HG03066 (cell line): Measurements from ENCODE around the gene AK1.

Experiments used
- ATAC-seq: cut with Tn5 transposase; IDR thresholded peaks from one replicate; pipeline ENCODE4 v1.9.1; 2021; ENCODE audit warnings: low read depth; ENCODE audit not compliant: unreplicated experiment

Gene AK1, protein sequence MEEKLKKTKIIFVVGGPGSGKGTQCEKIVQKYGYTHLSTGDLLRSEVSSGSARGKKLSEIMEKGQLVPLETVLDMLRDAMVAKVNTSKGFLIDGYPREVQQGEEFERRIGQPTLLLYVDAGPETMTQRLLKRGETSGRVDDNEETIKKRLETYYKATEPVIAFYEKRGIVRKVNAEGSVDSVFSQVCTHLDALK

DNA sequence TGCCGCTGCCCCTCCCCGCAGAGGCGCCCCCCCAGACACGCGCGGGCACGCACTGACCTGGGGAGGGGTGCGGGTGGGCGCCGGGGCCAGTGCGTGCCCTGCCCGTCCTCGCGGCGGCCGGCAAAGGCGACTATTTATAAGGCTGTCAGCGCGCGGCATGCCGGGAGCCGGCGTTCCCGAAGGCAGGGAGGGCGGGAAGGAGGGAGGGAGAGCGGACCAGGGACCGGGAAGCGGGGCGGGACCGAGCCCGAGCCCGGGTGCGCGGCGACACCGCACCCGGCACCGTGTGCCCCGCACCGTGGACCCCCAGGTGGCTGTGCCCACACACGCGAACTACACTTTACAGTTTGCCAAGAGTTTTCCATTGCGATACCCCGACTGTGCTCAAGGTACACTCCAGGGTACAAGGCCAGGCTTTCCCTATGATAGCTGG, at the start of gene AK1:
TSS of gene AK1 (minus strand) at position 110 of the 433 bp plus-strand sequence. CDS start 3,058 bp downstream, outside the sequence.
- no peak for ATAC-seq

DNA sequence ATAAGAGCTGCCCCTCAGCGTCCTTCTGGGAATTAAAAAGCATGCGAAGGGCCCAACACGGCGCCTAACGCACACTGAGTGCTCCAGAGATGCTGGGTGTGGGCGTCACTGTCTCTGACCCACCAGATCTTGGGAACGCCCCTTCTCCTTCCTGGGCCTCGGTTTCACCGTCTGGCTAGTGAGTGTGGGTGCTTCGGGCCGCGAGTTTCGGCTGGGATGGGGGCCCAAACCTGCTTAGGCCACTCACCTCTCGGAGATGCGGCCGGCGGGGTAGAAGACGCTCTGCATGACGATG, 49.4 kb upstream of the AK1 start:
- ATAC-seq, result no peak

DNA sequence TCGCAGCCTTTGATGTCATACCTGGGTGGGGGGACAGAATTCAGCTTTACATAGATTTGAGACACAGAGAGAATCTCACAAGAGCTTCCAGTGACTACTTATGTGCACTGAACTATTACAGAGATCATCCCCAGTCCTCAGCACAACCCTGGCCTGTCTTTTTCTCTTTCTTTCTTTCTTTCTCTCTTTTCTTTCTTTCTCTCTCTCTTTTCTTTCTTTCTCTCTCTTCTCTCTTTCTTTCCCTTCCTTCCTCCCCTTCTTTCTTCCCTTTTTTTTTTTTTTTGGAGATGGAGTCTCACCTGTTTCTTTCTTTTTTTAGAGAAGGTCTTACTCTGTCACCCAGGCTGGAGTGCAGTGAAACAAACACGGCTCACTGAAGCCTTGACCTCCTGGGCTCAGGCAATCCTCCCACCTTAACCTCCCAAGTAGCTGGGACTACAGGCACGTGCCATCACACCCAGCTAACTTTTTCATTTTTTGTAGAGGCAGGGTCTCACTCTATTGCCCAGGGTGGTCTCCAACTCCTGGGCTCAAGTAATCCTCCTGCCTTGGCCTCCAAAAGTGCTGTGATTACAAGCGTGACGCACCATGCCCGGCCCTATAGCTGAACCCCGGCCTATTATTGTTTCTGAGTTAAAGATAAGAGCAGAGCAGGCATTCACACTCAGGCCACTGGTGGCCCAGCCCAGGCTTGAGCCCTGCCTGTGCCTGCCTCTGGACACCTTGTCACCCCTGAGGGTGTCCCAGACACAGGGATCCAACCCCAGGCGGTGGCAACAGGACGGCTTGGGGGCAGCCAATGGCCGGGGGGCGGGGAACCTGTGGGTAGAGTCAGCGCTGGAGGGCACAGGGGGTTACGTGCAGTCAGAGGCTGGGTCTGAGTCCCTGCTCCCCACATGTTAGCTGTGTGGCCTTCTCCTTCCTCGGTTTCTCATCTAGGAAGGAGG, 48.8 kb upstream of the AK1 start:
- no peak for ATAC-seq

DNA sequence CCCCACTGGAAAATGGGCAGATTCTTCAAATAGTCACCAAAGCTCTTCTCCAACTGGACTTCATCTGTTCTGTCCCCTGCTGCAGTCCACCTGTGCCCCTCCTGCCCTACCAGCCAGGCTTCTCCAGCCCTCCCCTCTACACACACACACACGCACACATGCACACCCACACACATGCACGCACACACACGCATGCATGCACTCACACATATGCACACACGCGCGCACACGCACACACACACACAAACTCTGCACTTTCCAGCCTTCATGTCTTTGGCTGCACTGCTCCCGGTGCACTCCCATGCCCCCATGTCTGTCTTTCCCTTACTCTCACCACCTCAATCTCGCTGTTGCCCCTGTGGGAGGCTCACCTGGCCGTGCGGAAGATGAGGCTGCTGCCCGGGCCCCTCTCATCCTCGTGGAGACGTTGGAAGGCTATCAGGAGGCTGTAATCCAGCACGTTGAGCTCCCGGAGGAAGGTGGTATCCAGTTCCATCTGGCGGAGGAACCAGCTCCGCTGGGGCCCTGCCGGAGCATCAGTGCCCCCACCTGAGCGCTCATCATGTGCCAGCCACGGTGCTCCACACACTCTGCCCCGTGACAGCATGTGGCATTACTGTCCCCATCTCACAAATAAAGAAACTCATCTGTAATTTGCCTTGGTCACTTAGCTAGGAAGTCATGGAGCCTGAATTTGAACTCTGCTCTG, 47.4 kb upstream of the AK1 start:
- ATAC-seq, result no peak

DNA sequence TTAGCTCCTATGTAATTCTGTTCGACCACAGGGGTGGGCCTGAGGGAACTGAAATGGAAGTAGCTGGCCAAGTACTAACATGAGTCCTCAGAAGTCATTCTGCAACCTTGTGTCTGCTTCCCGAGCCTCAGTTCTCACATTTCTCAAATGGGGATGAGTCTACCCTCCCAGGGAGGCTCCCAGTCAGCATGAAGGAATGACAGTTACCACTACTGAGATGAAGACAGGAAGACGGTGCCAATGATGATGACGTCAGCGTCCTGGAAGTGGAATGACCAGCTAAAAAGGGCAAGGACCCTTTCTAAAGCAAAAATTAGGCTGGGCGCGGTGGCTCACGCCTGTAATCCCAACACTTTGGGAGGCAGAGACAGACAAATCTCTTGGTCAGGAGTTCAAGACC, 46.3 kb upstream of the AK1 start:
- no peak for ATAC-seq

DNA sequence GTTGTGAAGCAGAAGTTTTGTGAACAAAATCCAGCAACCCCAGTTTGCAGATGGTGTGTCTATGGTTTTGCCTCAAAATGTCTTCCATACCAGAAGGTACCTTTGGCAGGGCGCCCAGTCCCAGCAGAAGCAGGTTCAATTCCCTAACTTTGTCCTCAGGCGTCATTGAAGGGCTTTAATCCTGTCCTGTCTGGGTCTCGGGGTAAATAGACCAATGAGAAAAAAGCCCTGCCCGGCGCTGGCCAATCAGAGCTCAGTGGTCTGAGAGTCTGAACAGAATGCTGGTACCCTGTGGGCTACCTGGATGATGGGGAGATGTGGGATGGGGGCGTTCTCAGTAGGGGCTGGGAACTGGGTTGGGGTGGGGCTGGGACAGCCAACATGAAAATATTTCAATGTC, 45.6 kb upstream of the AK1 start:
- ATAC-seq, result no peak

DNA sequence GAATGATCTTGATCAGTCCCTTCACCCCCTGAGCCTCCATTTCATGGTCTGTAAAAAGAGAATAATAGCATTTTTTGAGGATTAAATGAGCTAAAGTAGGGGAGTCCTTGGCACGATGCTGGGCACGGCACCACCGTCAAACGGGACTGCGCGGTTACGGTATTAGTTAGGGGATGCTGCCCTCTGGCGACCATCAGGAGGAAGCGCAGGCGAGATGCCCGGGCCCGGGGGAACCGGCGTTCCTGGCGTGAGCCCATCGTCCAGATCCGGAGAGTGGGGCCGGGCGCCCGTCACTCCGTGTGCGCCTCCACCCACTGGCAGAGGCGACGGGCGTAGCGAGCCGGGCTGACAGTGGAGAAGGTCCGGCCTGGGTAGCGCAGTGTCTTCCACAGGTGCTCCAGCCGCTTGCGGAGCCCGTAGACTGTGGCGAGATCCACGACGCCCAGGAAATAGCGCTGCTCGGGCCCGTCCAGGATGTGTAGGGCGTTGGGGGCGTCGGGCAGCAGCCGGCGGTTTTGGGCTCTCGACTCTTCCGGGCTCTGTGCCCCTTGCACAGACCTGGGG, 44.2 kb upstream of the AK1 start:
- no peak for ATAC-seq

DNA sequence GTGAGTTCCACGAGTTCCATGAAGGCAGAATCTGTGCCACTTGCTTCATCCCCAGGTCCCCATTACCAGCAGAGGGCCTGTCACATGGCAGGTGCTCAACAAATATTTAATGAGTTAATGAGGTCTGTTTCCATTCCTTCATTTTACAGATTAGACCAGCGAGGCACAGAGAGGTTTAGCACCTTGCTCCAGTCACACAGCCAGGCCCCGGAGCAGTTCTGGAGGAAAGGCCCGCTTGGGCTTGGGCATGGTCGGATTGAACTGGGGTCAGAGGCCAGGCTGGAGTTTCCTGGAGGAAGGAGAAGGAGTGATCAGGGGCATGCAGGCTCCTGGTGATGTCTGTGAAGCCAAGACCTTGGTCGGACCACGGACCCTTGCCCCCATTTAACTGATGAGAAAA, 43.3 kb upstream of the AK1 start:
- ATAC-seq, result no peak

DNA sequence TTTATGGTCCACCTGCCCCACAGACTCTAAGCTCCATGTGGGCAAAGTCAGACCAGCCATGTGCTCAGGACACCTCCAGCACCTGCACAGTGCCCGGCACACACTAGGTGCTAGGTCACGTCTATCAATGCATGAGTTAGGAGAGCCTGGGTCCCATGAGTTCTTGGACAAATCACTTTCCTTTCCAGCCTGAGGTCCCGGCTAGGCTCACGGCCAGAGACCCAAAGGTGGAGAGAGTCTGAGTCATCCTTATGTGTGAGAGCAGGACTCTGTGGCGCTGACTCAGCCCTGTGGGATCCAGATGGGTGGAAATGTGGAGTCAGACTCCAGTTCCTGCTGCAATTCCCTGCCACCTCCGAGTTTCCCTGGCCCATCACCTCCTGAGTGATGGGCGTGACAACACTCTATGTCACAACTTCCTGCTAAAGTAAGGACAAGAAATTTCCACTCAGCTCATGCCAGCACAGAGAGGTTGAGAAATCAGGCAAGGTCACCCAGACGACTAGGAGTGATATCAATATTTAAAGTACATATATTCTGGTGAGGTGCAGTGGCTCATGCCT, 41.9 kb upstream of the AK1 start:
- ATAC-seq, result no peak

DNA sequence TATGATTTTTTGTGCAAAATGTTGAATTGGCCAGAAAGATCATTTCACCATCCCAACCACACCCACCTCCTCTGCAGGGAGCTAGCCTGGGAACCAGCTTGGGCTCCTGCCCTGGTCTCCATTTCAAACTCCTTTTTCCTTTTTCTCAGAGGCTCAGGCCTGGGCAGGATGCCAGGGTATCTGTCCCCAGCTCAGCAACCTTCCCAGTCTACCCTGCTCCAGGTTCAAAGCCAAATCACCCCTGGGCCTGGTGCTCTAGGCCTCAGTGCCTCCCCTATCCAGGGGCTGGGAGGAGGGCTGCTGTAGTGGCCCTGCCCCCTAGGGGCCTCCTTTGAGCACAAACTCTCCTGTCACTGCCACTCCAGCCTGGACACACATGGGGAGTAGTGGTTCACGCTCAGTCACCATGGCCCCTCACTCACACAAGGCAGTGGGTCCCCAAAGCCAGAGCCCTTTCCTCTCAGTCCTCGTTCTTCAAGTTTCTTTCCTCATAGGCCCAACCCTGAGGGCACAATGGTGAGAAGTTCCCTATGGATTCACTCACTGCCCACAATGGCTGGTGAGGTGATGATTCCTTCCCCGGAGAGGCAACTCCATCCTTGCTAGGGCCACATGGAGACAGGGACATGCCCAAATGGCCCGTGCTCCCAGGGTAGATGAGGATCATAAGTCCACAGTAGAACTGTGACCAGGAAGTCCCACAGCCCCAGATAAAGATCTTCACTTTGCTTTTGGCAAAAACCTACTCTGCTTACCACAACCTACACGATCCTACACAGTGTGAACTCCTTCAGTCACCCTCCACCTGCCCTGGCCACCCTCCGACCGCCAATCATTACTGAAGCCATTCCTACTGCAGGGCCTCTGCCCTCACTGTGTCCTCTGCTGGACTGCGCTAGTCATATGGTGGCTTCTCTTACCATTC, 41.0 kb upstream of the AK1 start:
- ATAC-seq, result no peak

DNA sequence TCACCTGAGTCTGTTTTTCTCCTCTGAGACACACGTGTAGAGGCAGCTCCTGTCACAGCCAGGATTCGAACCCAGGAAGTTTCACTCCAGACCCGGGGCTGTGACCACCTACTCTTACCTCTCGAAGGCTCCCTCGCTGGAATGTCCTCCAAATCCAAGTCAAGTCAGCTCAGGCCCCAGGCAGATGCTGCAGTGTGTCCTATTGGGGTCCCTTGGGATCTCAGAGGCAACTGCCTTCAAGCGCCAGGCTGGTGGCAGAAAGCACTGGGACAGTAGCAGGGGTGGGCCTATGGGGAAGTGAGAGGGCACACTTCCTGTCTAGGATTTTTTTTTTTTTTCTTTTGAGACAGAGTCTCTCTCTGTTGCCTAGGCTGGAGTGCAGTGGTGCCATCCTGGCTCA, 40.1 kb upstream of the AK1 start:
- no peak for ATAC-seq

DNA sequence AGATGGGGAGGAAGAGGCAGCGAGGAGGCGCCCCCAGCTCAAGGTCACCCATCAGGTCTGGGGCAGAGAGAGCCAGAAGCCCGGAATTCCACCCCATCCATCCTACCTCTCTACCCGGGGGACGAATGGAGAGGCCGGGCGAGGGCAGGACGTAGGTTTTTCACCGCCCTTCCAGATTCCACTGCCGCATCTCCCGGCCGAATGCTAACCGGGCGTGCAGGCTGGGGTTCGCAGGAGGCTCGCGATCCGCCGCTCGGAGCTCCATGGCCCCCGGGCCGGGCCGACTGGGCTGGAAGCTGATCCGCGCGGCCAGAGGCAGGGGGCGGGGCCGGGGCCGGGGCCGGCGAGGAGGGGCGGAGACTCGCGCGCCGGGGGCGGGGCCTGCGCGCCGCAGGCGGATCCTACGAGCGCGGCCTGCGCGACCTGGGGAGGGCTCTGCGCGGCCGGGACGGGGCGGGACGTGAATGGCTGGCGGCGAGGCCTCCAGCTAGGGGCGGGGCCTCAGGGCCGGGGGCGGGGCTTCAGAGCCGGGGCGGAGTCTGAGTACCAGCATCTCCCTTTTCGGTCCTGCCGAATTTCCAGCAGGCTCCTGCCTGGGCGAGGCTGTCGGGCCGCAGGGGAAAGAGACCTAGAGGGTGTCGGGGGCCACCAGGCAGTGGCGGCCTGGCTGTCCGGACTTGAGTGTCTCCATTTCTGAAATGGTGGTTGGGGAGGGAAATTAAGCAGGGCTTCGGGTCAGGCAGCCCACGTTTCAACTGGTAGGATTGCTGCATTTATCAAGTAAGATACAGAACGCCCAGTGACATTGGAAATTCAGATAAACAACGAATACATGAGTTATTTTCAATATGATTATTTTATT, 39.5 kb upstream of the AK1 start, which contains the start of gene ST6GALNAC4:
TSS of gene ST6GALNAC4 (minus strand) at position 322 of the 862 bp plus-strand sequence. CDS start 622 bp downstream, outside the sequence.
- peak; percentile 81 for ATAC-seq

DNA sequence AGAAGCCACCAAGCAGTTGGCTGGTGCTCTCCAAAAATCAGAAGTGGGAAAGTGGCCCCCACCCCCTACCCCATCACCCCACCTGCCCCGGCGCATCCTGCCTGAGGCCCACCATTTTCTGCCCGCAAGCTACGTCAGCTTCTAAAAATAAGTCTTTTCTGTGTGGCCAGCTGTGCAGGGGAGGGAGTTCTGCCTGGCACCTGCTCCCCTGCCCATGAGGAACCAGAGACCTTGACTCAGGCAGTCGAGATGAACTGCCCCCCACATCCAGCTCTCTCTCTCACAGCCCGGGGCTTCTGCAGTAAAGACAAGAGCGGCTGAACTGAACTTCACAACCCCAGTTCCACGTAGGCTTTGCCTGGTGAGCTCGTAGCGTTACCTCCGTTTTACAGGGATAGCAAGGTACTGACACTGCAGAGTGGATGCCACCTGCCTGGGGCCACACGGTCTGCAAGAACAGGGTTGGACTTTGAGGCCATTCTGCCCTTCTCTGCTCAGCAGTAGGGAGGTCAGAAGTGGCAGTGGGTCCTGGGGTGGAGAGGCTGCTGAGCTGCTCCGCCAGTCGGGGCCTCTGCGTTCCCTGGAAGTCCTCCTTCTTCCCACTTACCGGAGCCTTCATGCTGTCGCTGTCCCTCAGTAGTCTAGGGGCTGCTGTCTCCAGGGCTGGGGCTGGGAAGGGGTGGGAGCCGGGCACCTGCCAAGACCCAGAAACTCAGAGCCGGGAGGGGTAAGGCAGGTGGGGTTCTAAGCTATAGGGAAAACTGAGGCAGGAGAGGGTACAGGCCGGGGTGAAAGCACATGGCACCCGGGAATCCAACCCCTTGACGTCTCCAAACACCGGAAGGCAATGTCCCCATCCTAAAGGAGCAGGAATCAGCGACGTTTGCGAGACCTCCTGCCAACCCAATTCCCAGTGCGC, 38.6 kb upstream of the AK1 start:
- no peak for ATAC-seq

DNA sequence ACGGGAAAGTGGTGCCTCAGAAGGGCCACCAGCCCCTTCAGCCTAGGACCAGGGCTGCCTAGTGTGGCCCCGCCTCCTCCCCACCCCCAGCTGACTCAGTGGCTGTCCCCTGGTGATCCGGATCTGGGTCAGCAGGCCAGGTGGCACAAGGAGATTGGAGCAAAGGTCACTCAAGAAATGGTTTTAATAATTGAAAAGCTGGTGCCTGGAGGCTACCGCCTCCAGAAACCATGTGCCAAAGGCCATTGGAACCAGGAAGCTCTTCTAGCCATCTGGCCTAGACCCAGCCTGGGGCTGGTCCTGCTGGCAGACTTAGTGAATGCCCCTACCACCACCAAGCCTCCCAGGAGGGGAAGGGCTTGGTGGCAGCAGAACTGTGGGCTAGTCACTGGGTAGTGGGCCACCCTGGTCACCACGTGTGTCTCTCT, 37.9 kb upstream of the AK1 start:
- no peak for ATAC-seq

DNA sequence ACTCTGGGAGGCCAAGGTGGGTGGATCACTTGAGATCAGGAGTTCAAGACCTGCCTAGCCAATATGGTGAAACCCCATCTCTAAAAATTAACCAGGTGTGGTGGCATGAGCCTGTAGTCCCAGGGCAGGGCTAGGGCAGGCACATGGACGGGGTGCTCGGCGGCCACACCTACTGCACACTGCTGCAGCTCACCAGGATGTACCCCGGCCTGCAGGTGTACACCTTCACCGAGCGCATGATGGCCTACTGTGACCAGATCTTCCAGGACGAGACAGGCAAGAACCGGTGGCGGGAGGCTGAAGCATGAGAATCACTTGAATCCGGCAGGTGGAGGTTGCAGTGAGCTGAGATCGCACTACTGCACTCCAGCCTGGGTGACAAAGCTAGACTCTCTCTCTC, 36.2 kb upstream of the AK1 start:
- no peak for ATAC-seq

DNA sequence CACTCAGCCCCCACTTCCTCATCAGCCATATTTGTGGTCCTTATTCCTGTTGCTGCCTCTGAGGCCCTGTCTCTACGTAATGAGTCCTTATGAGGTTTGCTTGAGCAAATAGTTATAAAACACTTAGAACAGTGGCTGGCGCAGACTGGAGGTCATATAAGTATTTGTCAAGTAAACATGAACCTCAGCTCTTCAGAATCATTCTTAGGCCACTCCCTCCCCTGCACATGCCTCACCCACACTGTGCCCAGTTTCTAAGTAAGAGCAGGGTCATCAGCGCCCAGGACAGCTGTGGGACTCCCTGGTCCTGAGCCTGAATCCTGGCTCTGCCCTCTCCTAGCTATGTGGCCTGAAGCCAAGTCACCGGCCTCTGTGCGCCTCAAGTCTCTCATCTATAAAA, 35.4 kb upstream of the AK1 start:
- ATAC-seq, result no peak

DNA sequence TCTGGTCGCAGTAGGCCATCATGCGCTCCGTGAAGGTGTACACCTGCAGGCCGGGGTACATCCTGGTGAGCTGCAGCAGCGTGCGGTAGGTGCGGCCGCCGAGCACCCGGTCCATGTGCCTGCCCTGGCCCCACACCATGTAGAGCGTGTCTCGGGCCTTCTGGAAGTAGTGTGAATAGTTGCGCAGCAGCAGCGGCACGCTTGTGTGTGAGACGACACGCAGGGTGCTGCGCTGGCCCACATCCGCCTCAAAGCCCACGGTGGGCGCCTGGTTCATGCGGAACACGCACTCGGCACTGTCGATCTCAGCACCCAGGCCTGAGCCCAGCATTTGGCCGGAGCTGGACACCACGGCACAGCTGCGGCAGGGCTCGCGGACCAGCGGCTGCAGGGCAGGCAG, 34.8 kb upstream of the AK1 start:
- no peak for ATAC-seq
